ENCODE results near the gene EPB41L4A. TPM values are rescaled to one million over a fixed set of nuclear protein-coding genes. Genes with fewer than 3 reads are reported as not detected.

Gene EPB41L4A
- total RNA-seq, 2 donors from 2014 or later, result 7.0 to 16.2 TPM

- DNase-seq (no peak), ATAC-seq (no peak)
- H3K9me3 ChIP-seq, result no peaks in the 10 kb centered on the region
- intact Hi-C loops (cut with DNase I), result no loop called here
- H3K27ac ChIP-seq, result no peak overlapping the region
- H3K36me3 ChIP-seq (replicated peaks in 1 of 2; ENCODE audit: insufficient read depth in 1 of 2, low read depth in 2 of 2), result no peaks in the 10 kb centered on the region
- no peak overlapping the region for H3K4me3 ChIP-seq
- H3K4me1 ChIP-seq, result no peaks in the 10 kb centered on the region
- TF ChIP-seq CTCF (IDR thresholded peaks at IDR 0.05) (no peak), POLR2A (IDR thresholded peaks at IDR 0.05) (no peak)
- H3K27me3 ChIP-seq, result no peaks in the 10 kb centered on the region
- 69 to 79% methylated on average over 2 of the region's 2 CpGs for WGBS, 2 donors
Observed at GRCh38 chr5:112119969-112120368, 299.1 kb downstream of the EPB41L4A start.

- TF ChIP-seq POLR2A (IDR thresholded peaks at IDR 0.05) (no peak), CTCF (IDR thresholded peaks at IDR 0.05) (no peak)
- intact Hi-C loops (cut with DNase I), result no loop called here
Observed at GRCh38 chr5:112119508-112119907, 299.6 kb downstream of the EPB41L4A start.

GRCh38 chr5:112117551-112117950, 301.5 kb downstream of the EPB41L4A start:
- Histone ChIP-seq H3K36me3 (replicated peaks in 1 of 2; ENCODE audit: insufficient read depth in 1 of 2, low read depth in 2 of 2) (no peaks in the 10 kb centered on the region), H3K4me3 (no peak overlapping the region), H3K4me1 (no peaks in the 10 kb centered on the region), H3K27me3 (no peaks in the 10 kb centered on the region), H3K9me3 (no peaks in the 10 kb centered on the region), H3K27ac (no peak overlapping the region)
- TF ChIP-seq POLR2A (IDR thresholded peaks at IDR 0.05) (no peak), CTCF (IDR thresholded peaks at IDR 0.05) (no peak)
- ATAC-seq, result no peak
- no peak for DNase-seq
- intact Hi-C loops (cut with DNase I), result no loop called here
- WGBS, 2 donors, result 4 to 37% methylated on average over 1 of the region's 1 CpG

More at GRCh38 chr5:112119508-112119907, 299.6 kb downstream of the EPB41L4A start:
- no peaks in the 10 kb centered on the region for H3K27me3 ChIP-seq
- H3K27ac ChIP-seq, result no peak overlapping the region
- 68 to 70% methylated on average over 3 of the region's 3 CpGs for WGBS, 2 donors
- no peaks in the 10 kb centered on the region for H3K4me1 ChIP-seq
- ATAC-seq (no peak), DNase-seq (no peak)
- no peaks in the 10 kb centered on the region for H3K9me3 ChIP-seq
- H3K36me3 ChIP-seq (replicated peaks in 1 of 2; ENCODE audit: insufficient read depth in 1 of 2, low read depth in 2 of 2), result no peaks in the 10 kb centered on the region
- no peak overlapping the region for H3K4me3 ChIP-seq

- DNase-seq, result no peak
- no peaks in the 10 kb centered on the region for H3K9me3 ChIP-seq
- no peaks in the 10 kb centered on the region for H3K4me1 ChIP-seq
- H3K27me3 ChIP-seq, result no peaks in the 10 kb centered on the region
- ATAC-seq, result no peak
- H3K36me3 ChIP-seq (replicated peaks in 1 of 2; ENCODE audit: insufficient read depth in 1 of 2, low read depth in 2 of 2), result no peaks in the 10 kb centered on the region
- no peak overlapping the region for H3K4me3 ChIP-seq
- intact Hi-C loops (cut with DNase I), result no loop called here
- no peak overlapping the region for H3K27ac ChIP-seq
- TF ChIP-seq CTCF (IDR thresholded peaks at IDR 0.05), result no peak
- no peak for TF ChIP-seq POLR2A (IDR thresholded peaks at IDR 0.05)
Observed at GRCh38 chr5:112116371-112116770, 302.7 kb downstream of the EPB41L4A start.

- Histone ChIP-seq H3K4me1 (peaks cover 10% of the 10 kb centered on the region), H3K4me3 (no peak overlapping the region), H3K27me3 (no peaks in the 10 kb centered on the region), H3K9me3 (no peaks in the 10 kb centered on the region), H3K27ac (no peak overlapping the region), H3K36me3 (replicated peaks in 1 of 2; ENCODE audit: insufficient read depth in 1 of 2, low read depth in 2 of 2) (no peaks in the 10 kb centered on the region)
- intact Hi-C loops (cut with DNase I), result no loop called here
- no peak for DNase-seq
- 73 to 84% methylated on average over 2 of the region's 2 CpGs for WGBS, 2 donors
- ATAC-seq, result no peak
- TF ChIP-seq POLR2A (IDR thresholded peaks at IDR 0.05), result no peak
- no peak for TF ChIP-seq CTCF (IDR thresholded peaks at IDR 0.05)
Observed at GRCh38 chr5:112113565-112113964, 305.5 kb downstream of the EPB41L4A start.

All from body of pancreas (tissue), 4 donors.